ENCODE measurements around the gene THY1.
"Not testable (repeated sequence)": the region's sequence is repeated elsewhere in the genome, so short reads cannot be mapped to it uniquely, and the experiment has no call there.

Gene THY1

DNA sequence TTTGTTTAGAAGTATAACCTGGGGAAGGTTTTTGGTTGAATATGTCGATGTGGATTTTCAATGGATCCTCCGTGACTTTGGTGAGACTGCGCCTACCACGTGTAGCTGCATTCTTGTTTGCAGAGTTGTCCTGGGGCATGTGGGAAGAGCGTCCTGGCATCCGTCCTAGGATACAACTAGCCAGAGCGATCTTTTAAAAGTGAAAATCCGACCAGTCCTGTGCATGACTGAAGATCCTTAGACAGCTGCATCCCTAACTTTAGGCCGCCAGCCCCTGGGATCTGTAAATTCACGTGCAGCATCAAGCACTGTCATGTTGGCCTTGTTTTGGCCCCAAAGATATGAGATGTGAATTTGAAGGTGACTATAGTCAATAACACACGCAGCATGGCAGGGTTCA is 22.4 kb upstream of the THY1 start:
- no peak for DNase-seq

DNA sequence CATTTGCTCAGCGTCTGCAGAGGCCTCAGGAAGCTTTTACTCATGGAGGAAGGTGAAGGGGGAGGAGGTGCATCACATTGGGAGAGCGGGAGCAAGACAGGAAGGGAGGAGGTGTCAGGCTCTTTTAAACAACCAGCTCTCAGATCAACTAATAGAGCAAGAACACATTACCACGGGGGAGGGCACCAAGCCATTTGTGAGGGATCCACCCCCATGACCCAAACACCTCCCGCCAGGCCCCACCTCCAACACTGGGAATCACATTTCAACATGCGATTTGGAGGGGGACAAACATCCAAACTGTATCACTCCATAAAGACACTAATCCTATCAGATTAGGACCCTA is 18.9 kb upstream of the THY1 start:
- DNase-seq: no peak

GRCh38 chr11:119438599-119438998 is 15.6 kb upstream of the THY1 start:
- no peak for DNase-seq

- DNase-seq: not testable (repeated sequence)
These were observed 14.5 kb upstream of the THY1 start for GRCh38 chr11:119437521-119437920.

GRCh38 chr11:119436711-119437110 is 13.7 kb upstream of the THY1 start:
- DNase-seq: no peak

DNA sequence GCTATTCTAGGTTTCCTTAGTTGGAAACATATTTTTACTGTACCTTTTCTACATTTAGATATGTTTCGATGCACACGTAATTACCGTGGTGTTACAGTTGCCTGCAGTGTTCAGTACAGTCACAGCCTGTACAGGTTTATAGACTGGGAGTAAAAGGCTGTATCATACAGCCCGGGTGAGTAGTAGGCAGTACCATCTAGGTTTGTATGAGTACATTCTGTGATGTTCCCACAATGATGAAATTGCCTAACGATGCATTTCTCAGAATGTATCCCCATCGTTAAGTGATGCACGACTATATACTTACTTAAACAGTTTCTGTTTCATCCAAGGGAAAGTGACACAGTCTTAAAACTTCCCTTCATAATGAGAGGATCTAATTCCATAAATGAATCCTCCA is 13.1 kb upstream of the THY1 start:
- DNase-seq: no peak

GRCh38 chr11:119434591-119435330 is 11.8 kb upstream of the THY1 start:
- DNase-seq: no peak

- DNase-seq: no peak
These were observed 10.4 kb upstream of the THY1 start for GRCh38 chr11:119433358-119433725.

- DNase-seq: no peak
These were observed 9.7 kb upstream of the THY1 start for GRCh38 chr11:119432484-119433357.

GRCh38 chr11:119431523-119431922 is 8.6 kb upstream of the THY1 start:
- no peak for DNase-seq

GRCh38 chr11:119427279-119427678 is 4.3 kb upstream of the THY1 start:
- no peak for DNase-seq

DNA sequence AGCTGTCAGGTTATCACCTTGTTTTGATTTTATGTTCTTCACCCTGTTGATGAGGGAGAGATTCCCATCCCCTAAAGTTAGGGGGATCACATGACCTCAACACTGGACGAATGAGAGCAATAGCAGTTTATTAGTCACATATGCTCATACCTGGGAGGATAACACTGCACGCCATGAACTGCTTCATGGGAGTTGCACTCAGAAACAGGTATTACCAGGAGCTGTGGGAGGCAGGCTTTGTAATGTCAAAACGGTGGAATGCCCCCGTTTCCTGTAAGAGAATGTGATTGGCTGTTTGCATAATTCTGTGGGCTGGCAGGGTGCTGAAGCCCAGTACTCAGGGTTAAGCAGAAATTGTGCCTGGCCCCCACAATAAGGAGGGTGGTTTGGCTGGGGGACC is 3.2 kb upstream of the THY1 start:
- DNase-seq: no peak

- no peak for DNase-seq
These were observed 1.8 kb upstream of the THY1 start for GRCh38 chr11:119424775-119425174.

- DNase-seq: no peak
These were observed 1.3 kb upstream of the THY1 start for GRCh38 chr11:119424276-119424675.

DNA sequence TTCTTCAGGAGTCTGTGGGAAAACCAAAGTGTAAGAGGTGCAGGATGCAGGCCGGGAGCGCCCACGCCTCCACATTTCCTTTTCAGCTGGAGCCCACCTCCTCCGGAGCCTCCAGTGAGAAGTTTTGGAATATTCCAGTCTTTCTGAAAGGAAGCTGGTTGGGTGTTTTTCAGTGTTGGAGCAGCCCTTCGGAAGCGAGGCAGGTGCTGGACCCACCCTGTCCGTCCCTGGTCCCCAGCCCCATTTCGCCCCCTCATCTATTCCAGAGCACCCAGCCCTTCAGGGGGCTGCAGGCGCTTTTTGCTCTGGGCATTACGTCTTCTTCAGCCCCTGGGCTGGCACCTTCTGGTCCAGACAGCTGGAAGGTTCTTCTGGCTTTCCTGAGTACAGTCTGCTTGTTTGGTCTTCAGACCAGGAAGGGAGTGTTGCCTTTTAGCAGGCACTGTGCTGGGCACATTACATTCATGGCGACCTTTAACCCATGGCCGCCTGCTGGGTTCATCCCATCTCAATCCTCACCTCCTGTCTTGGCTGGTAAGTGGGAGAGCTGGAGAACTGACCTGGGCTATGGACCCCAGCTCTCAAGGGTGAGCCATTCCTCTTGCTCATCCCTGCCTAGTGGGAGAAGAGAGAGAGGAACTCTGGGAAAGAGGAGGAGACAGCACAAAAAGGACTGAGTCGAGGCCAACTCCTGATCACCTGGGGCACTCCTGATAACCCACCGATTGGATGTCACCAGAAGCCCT is 710 bp upstream of the THY1 start:
- DNase-seq: no peak

DNA sequence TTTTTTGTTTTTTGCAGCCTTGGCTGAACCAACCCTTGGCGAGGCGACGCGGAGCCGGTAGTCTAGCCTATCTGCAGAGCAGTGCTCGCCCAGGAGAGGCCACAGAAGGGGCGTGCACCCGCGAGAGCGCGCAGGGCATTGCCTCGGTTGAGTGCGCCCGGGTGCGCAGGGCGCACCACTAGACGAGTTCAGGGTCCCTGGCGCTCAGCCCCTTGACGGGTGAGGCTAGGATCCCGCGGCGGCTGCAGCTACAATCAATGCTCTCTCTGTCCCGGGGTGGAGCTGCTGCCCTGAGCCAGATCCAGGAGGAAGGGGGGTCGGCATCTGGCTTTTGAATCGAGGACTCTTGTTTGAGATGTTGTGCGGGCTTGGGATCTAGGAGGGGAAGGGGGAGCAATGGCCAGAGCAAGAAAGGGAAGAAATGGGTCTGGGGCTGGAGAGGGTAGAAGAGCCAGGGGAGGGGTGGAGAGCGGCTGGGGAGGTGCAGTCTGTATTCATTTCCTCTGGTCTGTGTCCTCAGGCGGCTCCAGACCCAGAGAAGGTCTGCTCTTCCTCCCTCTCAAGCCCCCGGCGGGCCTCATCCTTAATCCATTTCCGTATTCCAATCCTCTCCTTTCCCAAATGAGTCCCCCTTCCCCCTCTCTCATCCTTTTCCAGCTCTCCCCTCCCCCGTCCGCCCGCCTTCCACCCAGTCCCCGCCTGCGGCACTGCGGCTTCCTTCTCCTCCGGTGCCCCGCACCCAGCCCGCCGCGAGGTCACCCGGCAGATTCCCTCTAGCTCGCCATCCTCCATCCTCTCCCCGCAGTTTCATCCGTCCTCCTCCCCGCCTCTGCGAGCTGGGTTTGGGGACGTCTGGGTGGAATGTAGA is 797 bp downstream of the THY1 start:
- no peak for DNase-seq

GRCh38 chr11:119421351-119421750 is 1.6 kb downstream of the THY1 start:
- no peak for DNase-seq

- DNase-seq: no peak
These were observed 2.3 kb downstream of the THY1 start for GRCh38 chr11:119420631-119421030.

- no peak for DNase-seq
These were observed 3.0 kb downstream of the THY1 start for GRCh38 chr11:119419834-119420492.

GRCh38 chr11:119419246-119419645 is 3.7 kb downstream of the THY1 start:
- DNase-seq: no peak

GRCh38 chr11:119418759-119419158 is 4.2 kb downstream of the THY1 start:
- DNase-seq: no peak

Measured in CD4-positive, alpha-beta T cell treated with Interleukin-21 for 1 hour (primary cell).